HepG2 (cell line): ENCODE data around the gene CCDC57. TPM values are rescaled to one million over a fixed set of nuclear protein-coding genes. Genes with fewer than 3 reads are reported as not detected.

Experiments
- ARHGAP35 ChIP-seq: sonication (generic); formaldehyde crosslinking; IDR thresholded peaks from 2 replicates; pipeline ENCODE4 v1.9.0; 2022; ENCODE audit warnings: mild to moderate bottlenecking, inconsistent platforms, moderate library complexity, missing genetic modification reagents, borderline replicate concordance
- DMTF1 ChIP-seq: sonication (generic); formaldehyde crosslinking; IDR thresholded peaks from 2 replicates; pipeline ENCODE4 v1.4.0; 2020; ENCODE audit warnings: mild to moderate bottlenecking, missing genetic modification reagents
- HBP1 ChIP-seq: IDR thresholded peaks from 2 replicates; pipeline ENCODE4 v1.6.1; 2016; ENCODE audit warnings: low read depth, control low read depth
- HDAC2 ChIP-seq: sonication (generic); formaldehyde crosslinking; IDR thresholded peaks from 2 replicates; pipeline ENCODE4 v1.4.0; 2020; ENCODE audit warnings: missing genetic modification reagents
- HIVEP1 ChIP-seq: sonication (generic); formaldehyde crosslinking; IDR thresholded peaks from 2 replicates; pipeline ENCODE4 v1.4.0; 2020; ENCODE audit warnings: mild to moderate bottlenecking, missing genetic modification reagents
- HOXA5 ChIP-seq: sonication (generic); formaldehyde crosslinking; IDR thresholded peaks from 2 replicates; pipeline ENCODE4 v1.4.0; 2020; ENCODE audit warnings: missing genetic modification reagents
- IKZF1 ChIP-seq: fragments of 450-650 bp; IDR thresholded peaks from 2 replicates; pipeline ENCODE4 v1.7.1; 2016
- NRL ChIP-seq: sonication (generic); formaldehyde crosslinking; IDR thresholded peaks from 2 replicates; pipeline ENCODE4 v1.5.0; 2020; ENCODE audit warnings: missing genetic modification reagents, mild to moderate bottlenecking, moderate library complexity, borderline replicate concordance
- RAD51 ChIP-seq: fragments of 450-650 bp; IDR thresholded peaks from 2 replicates; pipeline ENCODE4 v1.6.1; 2016; ENCODE audit warnings: borderline replicate concordance
- TFDP1 ChIP-seq: IDR thresholded peaks from 2 replicates; pipeline ENCODE4 v1.6.1; 2016; ENCODE audit warnings: missing compliant biosample characterization, missing genetic modification reagents, borderline replicate concordance
- U2AF1 ChIP-seq: fragments of 200-400 bp; formaldehyde crosslinking; optimal IDR thresholded peaks from 2 replicates; pipeline ENCODE3; 2017; ENCODE audit warnings: mild to moderate bottlenecking, low read depth, low read length
- ZBTB25 ChIP-seq: IDR thresholded peaks from 2 replicates; pipeline ENCODE4 v1.6.1; 2018; ENCODE audit warnings: missing genetic modification reagents
- ZBTB43 ChIP-seq: sonication (generic); formaldehyde crosslinking; conservative IDR thresholded peaks from 2 replicates; pipeline ENCODE4 v1.4.0; 2020; ENCODE audit warnings: missing genetic modification reagents
- ZKSCAN1 ChIP-seq: fragments of 150-350 bp; IDR thresholded peaks from 2 replicates; pipeline ENCODE4 v1.6.1; 2014; ENCODE audit warnings: low read length
- ZNF354B ChIP-seq: sonication (generic); formaldehyde crosslinking; IDR thresholded peaks from 2 replicates; pipeline ENCODE4 v1.8.0; 2022; ENCODE audit warnings: mild to moderate bottlenecking, missing genetic modification reagents
- ZNF451 ChIP-seq: sonication (generic); formaldehyde crosslinking; IDR thresholded peaks from 2 replicates; pipeline ENCODE4 v1.5.0; 2020; ENCODE audit warnings: mild to moderate bottlenecking, missing genetic modification reagents
- ZNF558 ChIP-seq: sonication (generic); formaldehyde crosslinking; IDR thresholded peaks from 2 replicates; pipeline ENCODE4 v1.9.0; 2022; ENCODE audit warnings: mild to moderate bottlenecking, missing genetic modification reagents, borderline replicate concordance
- ZNF720 ChIP-seq: sonication (generic); formaldehyde crosslinking; IDR thresholded peaks from 2 replicates; pipeline ENCODE4 v1.4.0; 2020; ENCODE audit warnings: missing genetic modification reagents
- ZNF770 ChIP-seq: sonication (generic); formaldehyde crosslinking; IDR thresholded peaks from 2 replicates; pipeline ENCODE4 v1.5.0; 2020; ENCODE audit warnings: mild to moderate bottlenecking, missing genetic modification reagents
- ZNF780A ChIP-seq: sonication (generic); formaldehyde crosslinking; IDR thresholded peaks from 2 replicates; pipeline ENCODE4 v1.8.0; 2022; ENCODE audit warnings: mild to moderate bottlenecking, missing genetic modification reagents, moderate library complexity
- ZNF83 ChIP-seq: sonication (generic); formaldehyde crosslinking; IDR thresholded peaks from 2 replicates; pipeline ENCODE4 v1.4.0; 2020; ENCODE audit warnings: missing genetic modification reagents, mild to moderate bottlenecking, borderline replicate concordance
- polyA plus RNA-seq, 8 experiments: library from polyadenylated mRNA; depleted of rRNA in 3 of 8; stranded (reverse) in 7 of 8; unstranded in 1 of 8; fragments of >200 nt; fragmentation: Illumina TruSeq in 4 of 8; extraction: Trizol in 4 of 8; gene quantifications; 2 replicates each; pipeline versions ENCODE4 v1.2.1 to v1.2.3, GENCODE V29; 2011 to 2016; ENCODE audit warnings: low read depth in 4 of 8, missing spikeins in 1 of 8, mixed read lengths in 1 of 8; ENCODE audit not compliant: insufficient read depth in 1 of 8
- total RNA-seq, 5 experiments: library from RNA; depleted of rRNA; stranded (reverse); fragments of >200 nt; fragmentation: Illumina TruSeq; extraction: Trizol; gene quantifications; 2 replicates each; pipeline ENCODE4 v1.2.3, GENCODE V29; 2016; ENCODE audit warnings: low read depth in 1 of 5

The CCDC57 gene
- total and polyA plus RNA-seq, 2 of the 13 experiments (the other 11 are each of a cell fraction or from before 2014, with no cell fraction given) = 59.3 to 59.9 TPM

- TF ChIP-seq IKZF1 = no peak
- TF ChIP-seq ZNF780A (CRISPR knock-in tag) = no peak
- TF ChIP-seq HBP1 (CRISPR knock-in tag) = no peak
- TF ChIP-seq ZNF770 (CRISPR knock-in tag) = peak; percentile 5; the same call in 1 of the 2 replicates
- TF ChIP-seq HDAC2 (CRISPR knock-in tag) = no peak; the same call in 1 of the 2 replicates
- TF ChIP-seq HIVEP1 (CRISPR knock-in tag) = no peak
- TF ChIP-seq ZBTB43 (CRISPR knock-in tag) = no peak
- TF ChIP-seq NRL (CRISPR knock-in tag) = no peak
- 0 out of 2 replicates have a peak, but pooled peaks have one; percentile 42 for TF ChIP-seq ZNF558 (CRISPR knock-in tag)
- TF ChIP-seq ZKSCAN1 = no peak
- no peak for TF ChIP-seq DMTF1
- no peak for TF ChIP-seq HOXA5 (CRISPR knock-in tag)
- no peak for TF ChIP-seq ZNF354B
- TF ChIP-seq ZNF83 (CRISPR knock-in tag) = 0 out of 2 replicates have a peak, but pooled peaks have one; percentile 26
- TF ChIP-seq RAD51 = no peak
- no peak for TF ChIP-seq ZNF451 (CRISPR knock-in tag)
- TF ChIP-seq ZNF720 (CRISPR knock-in tag) = no peak
- no peak for TF ChIP-seq ZBTB25
- TF ChIP-seq TFDP1 (CRISPR knock-in tag) = no peak
- no peak for TF ChIP-seq ARHGAP35 (CRISPR knock-in tag)
- no peak for TF ChIP-seq U2AF1
Measured at GRCh38 chr17:82227629-82228277, 15.1 kb upstream of the CCDC57 start (continued).
